ENCODE measurements around the gene SEC14L1. TPM values are rescaled to one million over a fixed set of nuclear protein-coding genes. Genes with fewer than 3 reads are reported as not detected.

Gene SEC14L1
- total and polyA plus RNA-seq, 2 of the 8 experiments (the other 6 are each of a cell fraction or from before 2014, with no cell fraction given), result 27.2 to 74.4 TPM

GRCh38 chr17:77233127-77233526 is 92.4 kb downstream of the SEC14L1 start:
- Histone ChIP-seq H3K27me3 (replicated peaks in 1 of 4; ENCODE audit: control insufficient read depth in 3 of 4, extremely low read depth in 1 of 4, insufficient read depth in 3 of 4, low read length in 3 of 4) (no peaks in the 10 kb centered on the region), H3K23ac (ENCODE audit: insufficient read length) (no peak overlapping the region), H4K8ac (ENCODE audit: extremely low read depth, insufficient read depth, low read length) (no peak overlapping the region), H3K4me3 (ENCODE audit: extremely low read depth in 1 of 4, insufficient read depth in 2 of 4, low read depth in 3 of 4, low read length in 4 of 4) (no peak overlapping the region), H3K36me3 (ENCODE audit: control insufficient read depth in 2 of 4, insufficient read depth in 4 of 4, low read length in 3 of 4) (no peaks in the 10 kb centered on the region), H3K23me2 (ENCODE audit: low read depth, low read length) (no peaks in the 10 kb centered on the region; the same call in 1 of the 2 replicates), H3K27ac (ENCODE audit: low read depth, low read length) (no peak overlapping the region), H4K5ac (ENCODE audit: insufficient read length, low read depth, low read length) (no peak overlapping the region), H3K4ac (replicated peaks; ENCODE audit: insufficient read length, low read depth, low read length) (no peak overlapping the region), H3K79me1 (ENCODE audit: low read depth, low read length) (no peaks in the 10 kb centered on the region), H4K20me1 (replicated peaks in 1 of 2; ENCODE audit: control insufficient read depth in 1 of 2, insufficient read depth in 2 of 2, low read length in 2 of 2) (no peaks in the 10 kb centered on the region), H2BK5ac (ENCODE audit: low read depth, low read length) (no peak overlapping the region), H3K79me2 (ENCODE audit: control insufficient read depth in 1 of 2, insufficient read depth in 2 of 2, low read length in 2 of 2) (no peaks in the 10 kb centered on the region), H2BK120ac (replicated peaks; ENCODE audit: low read depth, low read length) (no peak overlapping the region), H3K56ac (replicated peaks; ENCODE audit: insufficient read length, low read depth, low read length) (no peak overlapping the region), H3K9me3 (ENCODE audit: insufficient read depth in 2 of 2, low read depth in 1 of 2, low read length in 1 of 2) (no peaks in the 10 kb centered on the region), H3K18ac (ENCODE audit: extremely low read depth, low read length) (no peak overlapping the region), H4K91ac (replicated peaks; ENCODE audit: insufficient read length, low read length) (no peak overlapping the region), H2AFZ (ENCODE audit: low read length) (no peak overlapping the region), H2BK15ac (ENCODE audit: low read length) (no peak overlapping the region), H2AK5ac (ENCODE audit: low read depth, low read length) (no peak overlapping the region), H3K4me2 (ENCODE audit: insufficient read depth in 1 of 2, low read depth in 2 of 2, low read length in 2 of 2) (no peak overlapping the region), H2BK12ac (ENCODE audit: low read depth, low read length) (no peak overlapping the region), H2BK20ac (ENCODE audit: low read length) (no peak overlapping the region), H3K4me1 (replicated peaks in 1 of 4; ENCODE audit: control insufficient read depth in 3 of 4, insufficient read depth in 4 of 4, low read length in 3 of 4) (no peaks in the 10 kb centered on the region), H3K14ac (ENCODE audit: insufficient read length) (no peak overlapping the region), H3K9ac (replicated peaks in 1 of 4; ENCODE audit: extremely low read depth in 1 of 4, low read depth in 3 of 4, low read length in 3 of 4) (no peak overlapping the region)
- ChIA-PET POLR2A (ENCODE audit: partially characterized antibody) (no interaction called here), CTCF (ENCODE audit: partially characterized antibody) (no interaction called here)
- FAIRE-seq (no peak), DNase-seq (ENCODE audit: low read depth in 1 of 2, low spot score in 2 of 2) (no peak)
- WGBS, 2 experiments (ENCODE audit: extremely low coverage in 1 of 2, insufficient coverage in 1 of 2, insufficient read length in 1 of 2, insufficient replicate concordance in 2 of 2, low coverage in 1 of 2, low lambda C conversion rate in 2 of 2, missing lambda C conversion rate in 1 of 2), result 97% methylated on average over 10 of the region's 10 CpGs; no CpG with 5 or more reads in 1 of the 2 experiments
- no peak for TF ChIP-seq CREB1 (IDR thresholded peaks at IDR 0.05)
- TF ChIP-seq SIN3A (conservative IDR thresholded peaks at IDR 0.05 in 1 of 2, IDR thresholded peaks at IDR 0.05 in 1 of 2; ENCODE audit: low read depth in 1 of 2, low read length in 2 of 2), result no peak
- TF ChIP-seq CEBPB (IDR thresholded peaks at IDR 0.05; ENCODE audit: low read depth, low read length), result no peak
- no peak for TF ChIP-seq FOSL1 (IDR thresholded peaks at IDR 0.05; ENCODE audit: insufficient read depth, low read depth, low read length)
- no peak for TF ChIP-seq ZNF274 (IDR thresholded peaks at IDR 0.05; ENCODE audit: borderline replicate concordance, extremely low read depth, low read length)
- TF ChIP-seq POU5F1 (IDR thresholded peaks at IDR 0.05; ENCODE audit: low read depth, low read length), result no peak
- no peak for TF ChIP-seq TBP (IDR thresholded peaks at IDR 0.05; ENCODE audit: low read depth, low read length)
- TF ChIP-seq MAFK (IDR thresholded peaks at IDR 0.05; ENCODE audit: low read depth, low read length), result no peak
- TF ChIP-seq NRF1 (IDR thresholded peaks at IDR 0.05; ENCODE audit: low read depth, low read length), result no peak
- no peak for TF ChIP-seq MAX (IDR thresholded peaks at IDR 0.05)
- no peak for TF ChIP-seq RXRA (IDR thresholded peaks at IDR 0.05; ENCODE audit: insufficient read depth, low read depth, low read length)
- no peak for TF ChIP-seq BACH1 (IDR thresholded peaks at IDR 0.05; ENCODE audit: low read length)
- no peak for TF ChIP-seq POLR2A (IDR thresholded peaks at IDR 0.05; ENCODE audit: control extremely low read depth in 1 of 2, low read depth in 2 of 2, low read length in 2 of 2)
